ENCODE measurements around the gene DIS3L2.
"Not testable (repeated sequence)": the region's sequence is repeated elsewhere in the genome, so short reads cannot be mapped to it uniquely, and the experiment has no call there.

The DIS3L2 gene

DNA sequence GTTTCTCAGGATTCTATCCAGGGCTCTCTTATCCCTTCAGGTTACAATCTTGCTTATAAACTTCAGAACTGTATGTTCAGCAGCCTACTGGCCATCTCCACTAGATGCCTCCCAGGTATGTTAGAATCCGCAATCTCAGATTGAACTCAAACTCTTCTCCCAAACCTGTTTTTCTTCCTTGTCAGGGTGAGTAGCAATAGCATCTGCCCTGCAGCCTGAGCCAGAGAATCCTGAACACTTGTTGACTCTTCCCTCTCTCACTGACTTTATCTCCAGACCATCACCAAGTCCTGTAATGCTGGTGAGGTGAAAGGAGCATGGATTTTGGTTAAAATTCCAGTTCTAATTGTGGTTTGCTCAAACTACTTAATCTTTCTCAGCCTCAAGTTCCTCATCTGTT is 334.5 kb downstream of the DIS3L2 start:
- DNase-seq (ENCODE audit: low read depth), result no peak

DNA sequence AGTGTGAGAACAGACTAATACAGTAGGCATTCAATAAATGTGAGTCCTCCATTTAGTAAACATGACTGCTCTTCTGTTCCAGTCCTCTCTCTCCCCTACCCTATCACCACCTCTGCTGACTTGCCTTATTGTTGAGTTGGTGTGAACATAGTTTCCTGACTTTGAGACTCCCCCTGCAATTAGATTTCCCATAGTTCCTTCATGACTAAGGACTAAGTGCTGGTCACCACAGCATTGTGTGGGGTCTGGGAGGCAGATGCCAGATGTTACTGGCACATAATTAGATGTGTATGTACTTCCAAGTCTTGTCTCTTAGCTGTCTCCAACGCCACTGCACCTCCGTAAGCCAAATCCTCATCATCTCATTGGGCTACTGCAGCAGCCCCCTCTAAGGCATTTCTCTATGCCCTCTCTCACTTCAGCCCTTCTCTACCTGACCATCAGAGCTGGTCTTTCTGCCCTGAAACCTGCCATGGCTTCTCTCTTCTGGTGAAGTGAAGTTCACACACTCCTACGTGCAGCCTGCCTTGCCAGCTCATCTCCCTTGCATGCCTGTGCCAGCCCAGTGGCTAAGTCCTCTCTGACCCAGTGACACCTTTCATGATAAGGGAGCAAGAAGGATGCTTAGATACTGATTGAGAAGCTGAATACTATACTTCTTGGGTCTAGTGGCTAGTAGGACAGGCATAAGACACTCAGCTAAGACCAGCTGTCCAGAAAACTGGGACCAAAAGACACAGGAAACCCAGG is 335.4 kb downstream of the DIS3L2 start:
- no peak for DNase-seq (ENCODE audit: low read depth)

DNA sequence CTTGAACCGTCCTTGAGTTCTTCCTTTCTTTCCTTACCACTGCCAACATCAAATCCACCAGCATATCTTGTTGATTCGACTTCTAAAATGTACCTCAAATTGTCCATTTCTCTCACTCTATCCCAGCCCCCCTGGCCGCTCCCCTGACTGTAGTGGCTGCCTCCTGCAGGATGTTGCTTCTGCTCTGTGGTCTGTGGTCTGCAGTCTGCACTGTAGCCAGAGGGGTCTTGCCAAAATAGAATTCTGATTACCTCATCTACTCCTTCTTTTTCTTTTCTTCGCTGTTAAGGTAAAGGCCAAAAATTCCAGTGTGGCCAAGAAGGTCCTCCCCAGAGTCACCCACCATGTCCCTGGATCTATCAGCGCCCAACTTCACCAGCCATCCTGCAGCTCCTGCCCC is 337.6 kb downstream of the DIS3L2 start:
- no peak for DNase-seq (ENCODE audit: low read depth)

DNA sequence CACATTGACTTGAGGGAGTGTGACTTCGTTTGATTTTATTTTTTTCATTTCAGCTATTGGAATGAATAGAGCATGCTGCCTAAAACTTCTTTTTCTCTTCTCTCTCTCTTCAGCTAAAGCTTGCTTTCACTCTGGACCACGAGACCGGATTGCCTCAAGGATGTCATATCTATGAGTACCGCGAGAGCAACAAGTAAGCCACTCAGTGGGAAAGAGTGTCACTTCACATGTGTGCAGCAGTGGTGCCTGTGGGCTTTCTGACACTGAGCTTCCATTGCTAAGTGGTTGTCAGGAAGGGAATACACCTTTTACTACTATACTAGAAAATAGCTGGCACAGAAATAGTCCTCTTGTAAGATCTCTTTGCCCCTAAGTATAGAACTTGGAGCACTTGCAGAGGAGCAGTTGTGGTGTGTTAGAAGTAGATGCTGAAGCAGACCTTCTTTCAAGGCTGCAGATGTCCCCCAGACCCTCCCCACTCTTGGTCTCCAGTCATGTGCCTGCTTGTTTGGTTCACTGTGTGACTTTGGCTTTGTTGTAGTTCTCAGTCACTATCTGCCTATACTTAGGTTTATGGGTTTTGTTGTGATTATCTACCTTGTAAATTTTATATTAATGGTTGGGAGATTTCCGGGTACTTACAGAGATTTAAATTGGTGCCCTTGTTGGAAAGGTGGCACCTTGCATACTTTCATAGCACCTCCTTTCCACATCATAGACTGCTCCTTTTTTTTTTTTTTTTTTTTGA is 338.6 kb downstream of the DIS3L2 start:
- DNase-seq (ENCODE audit: low read depth), result no peak

DNA sequence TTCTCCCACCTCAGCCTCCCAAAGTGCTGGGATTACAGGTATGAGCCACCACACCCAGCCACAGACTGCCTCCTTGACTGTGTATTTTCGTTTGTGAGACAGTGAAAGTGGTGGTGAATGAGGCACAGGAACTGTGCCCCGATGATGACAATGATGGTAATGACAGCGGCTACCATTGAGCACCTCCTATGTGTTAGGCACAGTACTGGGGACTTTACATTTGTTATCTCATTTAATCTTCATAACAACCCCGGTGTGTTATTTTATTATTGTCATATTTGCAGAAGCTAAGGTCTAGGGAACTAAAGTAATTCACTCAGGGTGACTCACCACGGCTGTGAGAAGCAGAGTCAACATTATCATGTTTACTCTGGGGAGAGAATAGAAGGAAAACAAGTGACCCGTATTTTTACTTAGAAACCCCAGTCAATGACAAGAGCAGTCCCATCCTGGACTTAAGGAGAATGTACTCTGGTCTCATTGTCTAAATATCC is 339.4 kb downstream of the DIS3L2 start:
- no peak for DNase-seq (ENCODE audit: low read depth)

DNA sequence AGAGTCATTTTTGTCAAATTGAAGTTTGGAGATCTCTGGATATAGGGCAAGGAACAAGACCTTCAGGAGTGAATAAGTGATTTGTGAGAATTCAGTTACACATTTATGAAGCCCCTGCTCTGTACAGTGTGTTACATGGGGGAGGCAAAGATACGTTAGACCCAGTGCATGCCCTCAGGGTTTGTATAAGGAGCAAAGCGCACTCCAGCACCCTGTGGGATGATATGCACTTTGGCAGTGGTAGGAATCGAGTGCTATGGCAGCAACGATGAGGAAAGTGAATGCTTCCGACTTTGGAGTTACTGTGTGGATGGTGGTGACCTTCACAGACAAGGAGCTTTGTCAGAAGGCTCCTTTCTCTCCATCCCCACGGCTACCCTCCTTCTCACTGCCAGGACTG is 342.7 kb downstream of the DIS3L2 start:
- no peak for DNase-seq (ENCODE audit: low read depth)

DNA sequence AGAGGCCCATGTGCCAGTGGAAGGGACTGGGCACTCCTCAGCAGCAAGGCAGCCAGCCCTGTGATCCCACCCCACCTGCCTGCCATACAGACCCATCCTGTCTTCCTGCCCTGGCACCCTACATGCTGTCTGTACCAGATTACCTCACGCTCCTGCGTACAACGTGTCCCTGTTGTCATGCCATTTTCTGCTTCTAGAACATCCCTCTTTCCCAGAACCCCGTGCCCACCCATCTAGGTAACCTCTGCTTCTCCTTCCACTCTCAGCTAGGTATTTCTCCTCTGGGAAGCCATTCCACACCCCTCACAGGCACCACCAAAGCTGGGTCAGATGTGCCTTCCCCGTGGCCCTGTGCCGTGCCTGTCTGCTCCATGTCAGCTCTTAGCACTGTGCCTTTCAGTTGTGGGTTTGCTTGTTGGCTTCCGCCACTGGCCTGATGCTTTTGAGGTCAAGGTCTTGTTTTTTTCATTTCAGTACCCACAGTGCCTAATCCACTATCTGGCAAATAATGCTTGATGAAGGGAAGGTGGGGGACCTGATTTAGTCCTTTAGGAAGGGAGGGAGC is 345.3 kb downstream of the DIS3L2 start:
- DNase-seq (ENCODE audit: low read depth), result no peak

DNA sequence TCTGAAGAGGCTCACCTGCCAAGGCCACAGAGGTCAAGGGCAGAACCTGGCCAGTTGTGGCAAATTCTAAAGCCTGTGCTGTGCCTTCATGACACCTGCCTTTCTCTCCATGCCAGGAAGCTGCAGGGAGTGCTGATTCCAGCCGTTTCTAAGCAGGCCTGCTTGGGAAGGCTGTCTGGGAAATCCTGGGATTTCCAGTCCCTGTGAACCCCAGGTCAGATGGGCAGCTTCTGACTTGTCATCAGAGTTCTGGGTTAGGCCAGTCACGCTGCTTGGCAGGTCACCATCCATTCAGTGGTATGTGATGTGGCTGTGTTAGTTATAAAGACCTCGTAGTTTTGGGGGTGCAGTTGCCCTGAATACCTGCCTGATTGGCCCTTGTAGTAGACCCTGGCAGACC is 346.3 kb downstream of the DIS3L2 start:
- no peak for DNase-seq (ENCODE audit: low read depth)

DNA sequence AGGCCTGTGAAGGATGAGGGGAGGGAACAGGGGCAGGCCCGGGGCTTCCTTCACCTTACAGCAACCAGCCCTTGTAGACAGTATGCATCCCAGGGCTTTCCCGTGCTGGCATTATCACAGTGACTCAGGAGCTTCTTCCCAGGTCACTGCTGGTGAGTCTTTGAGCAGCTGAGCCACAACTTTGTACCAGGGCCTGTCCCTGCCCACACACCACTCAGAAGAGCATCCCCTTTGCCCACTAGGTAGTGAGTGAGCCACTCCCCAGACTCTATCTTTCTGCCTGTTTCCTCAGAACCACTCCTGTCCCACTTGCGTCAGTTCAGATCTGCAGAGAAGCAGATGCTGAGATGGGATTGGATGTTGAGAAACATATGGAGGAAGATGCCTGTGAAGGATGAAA is 347.5 kb downstream of the DIS3L2 start:
- no peak for DNase-seq (ENCODE audit: low read depth)

DNA sequence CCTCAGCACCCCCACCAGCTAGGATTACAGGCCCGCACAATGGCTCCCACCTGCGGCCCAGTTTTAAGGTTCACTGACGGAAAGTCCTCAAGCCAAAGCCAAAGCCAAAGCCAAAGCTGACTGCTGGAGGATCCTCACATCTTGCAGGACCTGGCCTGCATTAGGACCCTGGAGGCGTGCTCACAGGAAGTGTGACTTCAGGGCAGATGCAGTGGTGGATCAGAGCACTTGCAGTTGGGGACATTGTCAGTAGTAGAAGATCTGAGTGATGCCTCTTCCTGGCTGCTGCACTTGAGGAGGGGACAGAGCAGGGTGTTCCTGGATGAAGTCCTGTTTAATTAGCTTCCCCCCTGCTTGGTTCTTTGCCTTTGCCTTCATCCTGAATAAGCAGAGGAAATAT is 348.1 kb downstream of the DIS3L2 start:
- no peak for DNase-seq (ENCODE audit: low read depth)

DNA sequence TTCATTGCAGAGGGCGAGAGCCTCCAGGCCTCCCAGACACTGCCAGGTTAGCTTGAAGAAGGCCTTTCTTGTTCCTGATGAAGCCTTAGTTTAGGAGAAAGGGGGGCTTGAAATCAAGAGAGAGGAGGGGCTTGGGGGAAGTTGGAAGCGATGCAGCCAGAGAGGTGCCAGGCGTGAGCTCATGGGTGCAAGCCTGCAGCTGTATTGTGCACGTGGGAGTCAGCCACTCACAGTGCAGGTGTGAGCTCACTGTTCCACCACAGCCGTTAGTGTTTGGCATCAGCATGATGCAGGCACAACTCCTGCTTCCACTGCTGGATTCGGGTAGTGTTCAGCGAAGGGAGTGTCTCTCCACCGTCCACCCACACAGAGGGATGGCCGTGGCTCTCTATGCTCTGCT is 348.6 kb downstream of the DIS3L2 start:
- no peak for DNase-seq (ENCODE audit: low read depth)

DNA sequence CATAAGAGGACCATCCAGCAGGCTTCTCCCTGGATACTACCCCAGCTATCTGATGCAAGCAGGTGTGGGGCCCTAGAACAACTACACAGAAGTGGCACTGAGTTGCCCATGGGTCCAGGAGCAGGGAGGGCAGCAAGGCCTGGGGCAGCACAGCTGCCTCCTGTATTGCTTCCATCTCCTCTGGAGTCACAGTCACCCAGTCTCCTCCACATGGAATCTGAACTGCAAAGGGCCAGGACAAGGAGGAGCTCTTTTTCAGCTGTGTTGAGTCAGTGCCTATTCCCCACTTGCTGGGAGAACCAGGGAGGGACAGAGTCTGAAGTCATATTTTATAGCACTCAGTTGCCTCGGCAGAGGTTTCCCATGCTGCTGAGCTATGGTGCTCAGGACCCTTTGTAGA is 349.2 kb downstream of the DIS3L2 start:
- no peak for DNase-seq (ENCODE audit: low read depth)

DNA sequence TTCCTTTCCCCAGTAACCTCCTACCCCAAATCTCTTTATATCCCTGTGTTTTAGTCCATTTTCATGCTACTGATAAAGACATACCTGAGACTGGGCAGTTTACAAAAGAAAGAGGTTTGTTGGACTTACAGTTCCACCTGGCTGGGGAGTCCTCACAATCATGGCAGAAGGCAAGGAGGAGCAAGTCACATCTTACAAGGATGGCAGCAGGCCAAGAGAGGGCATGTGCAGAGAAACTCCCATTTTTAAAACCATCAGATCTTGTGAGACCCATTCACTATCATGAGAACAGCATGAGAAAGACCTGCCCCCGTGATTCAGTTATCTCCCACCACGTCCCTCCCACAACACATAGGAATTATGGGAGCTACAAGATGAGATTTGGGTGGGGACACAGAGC is 352.1 kb downstream of the DIS3L2 start:
- not testable (repeated sequence) for DNase-seq (ENCODE audit: low read depth)

DNA sequence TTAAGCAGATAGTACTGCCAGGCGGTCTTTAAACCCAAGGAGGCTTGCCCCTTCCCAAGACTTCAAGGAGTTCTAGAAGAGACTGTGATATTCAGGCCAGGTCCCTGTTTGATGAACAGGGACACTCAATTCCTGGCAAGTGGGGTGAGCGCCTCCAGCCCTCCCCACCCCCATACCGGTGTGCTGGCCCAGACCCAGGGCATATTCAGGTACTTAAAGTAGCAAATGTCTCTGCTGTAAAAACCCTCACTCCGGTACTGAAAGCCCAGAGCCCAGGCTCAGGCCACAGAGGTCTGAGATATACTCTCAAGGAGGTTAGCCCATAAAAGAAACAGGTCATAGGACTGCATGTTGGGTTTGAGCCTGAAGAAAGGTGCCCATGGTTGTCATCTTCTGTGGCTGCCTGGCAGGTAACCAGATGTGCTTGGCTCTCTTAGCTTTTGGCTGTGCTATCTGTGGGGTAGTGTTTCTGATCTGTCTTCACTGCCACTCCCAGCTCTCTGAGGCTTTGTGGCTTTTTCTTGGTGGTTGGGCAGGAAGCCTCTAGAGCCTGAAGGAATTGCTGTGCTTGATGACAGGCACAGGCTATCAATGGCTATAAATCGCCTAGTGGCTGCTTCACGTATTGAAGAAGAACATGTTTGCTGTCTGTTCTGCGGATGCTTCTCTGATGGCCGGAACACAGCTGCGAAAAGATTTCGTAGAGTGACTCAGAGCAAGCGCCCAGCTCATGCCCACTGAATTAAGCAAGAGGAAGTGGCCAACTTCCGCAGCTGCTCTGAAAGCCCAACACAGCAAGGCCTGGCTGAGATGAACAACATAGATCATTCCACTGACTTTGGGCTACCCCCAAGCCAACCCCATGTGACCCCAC is 353.8 kb downstream of the DIS3L2 start:
- peak; percentile 86 for DNase-seq (ENCODE audit: low read depth)

DNA sequence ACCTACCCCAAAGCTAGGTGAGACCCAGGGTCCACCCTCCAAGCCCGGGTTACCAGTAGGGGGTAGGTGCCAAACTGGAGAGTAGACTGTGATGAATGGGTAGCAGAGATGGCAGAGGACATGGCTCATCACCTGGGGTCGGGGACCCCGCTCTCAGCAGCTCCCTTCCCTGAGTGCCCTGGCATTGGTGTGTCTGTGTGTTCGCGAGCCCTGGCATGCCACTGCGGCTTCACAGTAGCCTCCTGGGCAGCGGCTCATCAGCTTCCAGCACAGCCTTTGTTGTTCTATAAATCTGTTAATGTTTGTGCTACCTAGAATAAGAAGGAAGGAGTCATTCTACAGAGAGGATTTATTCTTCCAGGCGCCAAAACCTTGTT is 354.4 kb downstream of the DIS3L2 start:
- no peak for DNase-seq (ENCODE audit: low read depth)

DNA sequence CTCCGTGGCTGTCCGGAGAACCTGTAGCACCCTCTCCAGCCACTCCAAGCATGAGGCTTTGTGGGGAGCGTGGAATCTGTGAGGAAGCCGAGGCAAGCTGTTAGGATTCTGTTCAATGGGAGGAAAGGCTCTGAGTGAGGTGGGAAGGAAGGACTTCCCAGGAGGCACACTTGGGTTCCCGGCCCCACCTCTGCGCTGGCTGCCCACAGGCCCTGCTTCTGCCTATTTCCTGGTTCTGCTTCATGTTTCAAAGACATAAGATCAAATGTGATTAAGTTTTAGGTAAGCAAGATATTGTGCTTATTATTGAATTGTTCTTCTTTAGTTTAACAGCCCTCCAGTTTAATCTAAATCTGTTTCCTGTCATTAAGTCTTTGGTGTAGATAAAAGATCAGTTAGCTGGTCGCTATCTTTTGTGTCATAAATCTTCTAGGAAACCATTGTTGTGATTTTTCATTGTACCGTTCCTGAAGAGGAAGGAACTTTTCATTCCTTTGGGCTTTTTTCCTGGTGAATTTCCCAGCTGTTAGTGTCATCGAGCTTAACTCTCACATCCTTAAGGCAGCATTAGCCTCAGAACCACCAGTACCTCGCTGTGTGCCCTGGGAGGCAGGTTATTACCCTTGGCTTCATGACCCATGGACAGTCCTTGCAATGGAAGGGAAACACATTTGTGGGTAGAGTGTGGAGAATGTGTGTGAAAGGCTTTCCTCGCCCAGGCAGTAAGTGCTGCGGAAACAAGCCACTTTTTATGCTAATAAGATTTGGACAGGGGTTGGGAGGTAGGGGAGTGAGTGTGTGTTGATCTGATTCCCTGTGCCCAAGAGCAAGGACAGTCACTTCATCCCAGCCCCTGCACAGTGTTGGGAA is 355.2 kb downstream of the DIS3L2 start:
- no peak for DNase-seq (ENCODE audit: low read depth)

DNA sequence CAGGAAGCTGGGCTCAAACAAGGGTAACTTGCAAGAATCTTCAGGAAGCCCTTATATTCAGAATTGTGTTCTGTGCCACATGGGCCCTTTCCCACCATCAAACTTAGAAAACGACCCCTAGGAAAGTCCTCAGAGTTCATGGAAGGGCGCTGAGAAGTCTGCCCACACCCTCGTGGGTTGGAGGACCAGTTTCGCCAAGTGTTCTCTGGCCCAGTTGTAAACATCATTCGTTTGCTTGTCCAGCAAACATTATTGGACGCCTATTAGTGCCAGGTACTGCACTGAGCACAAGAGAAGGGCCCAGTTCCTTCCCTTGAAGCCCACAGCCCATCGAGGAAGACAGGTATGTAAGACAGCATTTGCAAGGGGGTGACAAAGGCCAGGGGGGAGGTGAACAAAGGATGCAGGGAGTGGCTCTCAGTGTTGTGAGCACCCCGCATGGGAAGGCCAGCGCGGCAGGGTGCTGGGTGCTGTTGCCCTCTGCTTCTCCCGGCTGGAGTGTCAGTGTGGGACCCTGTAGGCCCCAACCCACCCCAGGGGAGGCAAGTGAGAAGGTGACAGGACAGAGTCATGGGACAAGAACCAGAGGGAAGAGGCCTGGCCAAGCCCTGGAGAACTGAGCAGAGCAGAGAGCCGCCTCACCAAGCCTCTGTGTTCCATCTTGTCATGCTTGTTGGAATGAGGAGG is 356.8 kb downstream of the DIS3L2 start:
- DNase-seq (ENCODE audit: low read depth), result no peak

DNA sequence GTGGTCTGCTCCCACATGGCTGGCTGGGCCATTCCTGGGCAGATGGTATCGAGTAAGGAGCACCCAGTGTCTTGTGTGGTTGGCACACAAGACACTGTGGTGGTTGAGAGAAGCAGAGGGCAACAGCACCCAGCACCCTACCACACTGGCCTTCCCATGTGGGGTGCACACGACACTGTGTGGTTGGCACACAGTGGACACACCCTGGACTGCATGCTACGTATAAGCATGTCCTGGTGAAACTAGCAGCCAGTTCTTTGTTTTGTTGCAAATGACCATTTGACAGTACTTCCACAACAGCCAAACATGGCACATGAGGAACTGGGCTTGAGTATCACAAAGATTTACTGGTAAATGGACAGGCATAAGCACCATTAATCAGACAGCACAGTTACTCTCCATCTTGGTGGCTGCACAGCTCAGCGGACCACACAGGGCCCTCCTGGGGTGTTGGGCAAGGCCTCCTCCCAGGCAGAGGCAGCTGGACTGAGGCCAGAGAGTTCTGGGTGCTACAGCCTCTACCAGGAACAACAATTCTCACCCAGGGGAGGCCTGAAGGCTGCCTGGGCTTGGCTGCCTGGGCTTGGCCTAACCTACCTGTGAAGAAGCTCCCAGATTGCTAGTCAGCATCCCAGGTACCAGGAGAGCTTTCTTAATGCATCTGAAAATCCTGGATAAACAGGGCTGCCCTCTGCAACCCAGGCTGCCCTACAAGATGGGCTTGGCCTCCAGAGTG is 357.7 kb downstream of the DIS3L2 start:
- DNase-seq (ENCODE audit: low read depth), result no peak

DNA sequence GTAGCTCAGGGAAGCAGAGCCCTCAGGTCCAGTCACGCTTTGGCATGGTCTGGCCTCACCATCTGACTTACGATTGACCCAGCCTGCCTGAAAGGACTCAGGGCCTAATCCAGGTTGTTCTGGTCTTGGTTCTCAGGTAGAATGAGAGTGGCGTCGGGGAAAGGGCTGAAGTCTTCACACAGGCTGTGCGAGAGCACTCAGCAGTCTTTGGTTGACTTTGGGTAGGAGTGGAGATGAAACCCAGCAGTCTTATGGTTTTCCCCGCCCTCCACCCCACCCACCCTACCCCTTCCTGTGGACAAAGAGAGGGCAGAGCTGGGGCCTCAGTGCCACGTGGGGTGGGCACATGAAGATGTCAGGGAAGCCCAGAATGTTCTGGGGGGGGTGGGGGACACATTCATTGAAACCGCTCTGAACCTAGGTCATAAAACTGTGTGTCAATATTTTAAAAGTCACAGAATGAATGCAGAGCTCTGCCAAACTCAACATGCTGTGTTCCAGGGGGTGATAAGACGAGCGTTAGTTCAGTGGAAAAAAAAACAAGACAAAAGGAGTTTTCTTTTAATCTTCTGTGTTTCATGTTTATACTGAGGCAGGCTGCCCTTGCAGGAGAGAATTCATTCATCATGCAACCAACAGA is 358.4 kb downstream of the DIS3L2 start:
- no peak for DNase-seq (ENCODE audit: low read depth)

DNA sequence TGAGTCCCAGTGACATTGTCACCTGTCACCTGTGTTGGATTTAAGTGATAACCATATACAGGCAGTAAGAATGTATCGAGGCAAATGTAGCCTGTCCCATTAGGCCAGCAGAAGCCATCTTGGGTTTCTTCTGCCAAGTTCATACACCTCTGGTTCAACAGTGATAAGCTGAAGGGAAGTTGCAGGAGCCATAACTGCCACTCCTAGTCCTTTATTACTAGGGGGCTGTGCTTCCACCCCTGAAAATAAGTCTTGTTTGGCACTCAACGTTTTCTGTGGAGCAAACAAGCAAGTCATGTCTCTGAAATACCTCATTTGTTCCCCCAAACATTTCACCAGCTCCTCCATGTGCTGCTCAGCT is 358.9 kb downstream of the DIS3L2 start:
- no peak for DNase-seq (ENCODE audit: low read depth)
